ENCODE data around the gene CAMTA1. TPM values are rescaled to one million over a fixed set of nuclear protein-coding genes. Genes with fewer than 3 reads are reported as not detected.

The CAMTA1 gene
- total RNA-seq, 1 donor from 2014 or later, result 38.1 TPM

GRCh38 chr1:7346600-7347570 is 561.6 kb downstream of the CAMTA1 start:
- H3K27ac ChIP-seq (ENCODE audit: low read depth, low read length), result no peak overlapping the region

DNA sequence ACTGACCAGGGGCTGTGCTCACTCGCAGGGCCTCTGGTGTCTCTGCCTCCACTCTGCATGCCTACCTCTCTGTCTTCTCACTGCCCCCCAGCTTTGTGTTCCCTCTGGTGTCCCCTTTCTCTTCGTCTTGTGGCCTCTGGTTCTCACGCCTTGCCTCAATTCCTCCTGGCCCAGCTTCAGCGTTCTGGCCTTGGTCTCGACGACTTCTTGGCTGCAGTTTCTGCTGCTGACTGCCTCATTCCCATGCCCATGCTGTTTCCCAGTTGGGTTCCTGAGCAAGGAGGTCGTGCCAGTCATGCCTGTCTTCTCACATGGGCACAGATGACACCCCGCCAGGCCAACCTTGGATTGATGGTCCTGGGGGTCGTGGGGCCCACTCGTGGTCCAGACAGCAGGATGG is 562.8 kb downstream of the CAMTA1 start:
- Histone ChIP-seq H3K27me3 (ENCODE audit: control insufficient read depth in 3 of 3, insufficient read depth in 3 of 3, low read length in 3 of 3) (peaks cover 0 to 8% (median 5%) of the 10 kb centered on the region in 3 donors), H3K27ac (ENCODE audit: low read depth, low read length) (no peak overlapping the region), H3K36me3 (ENCODE audit: control insufficient read depth in 3 of 3, insufficient read depth in 3 of 3, low read length in 3 of 3) (no peaks in the 10 kb centered on the region), H3K4me3 (ENCODE audit: low read length in 3 of 3) (no peak overlapping the region), H3K9ac (ENCODE audit: low read depth in 1 of 3, low read length in 3 of 3) (no peak overlapping the region), H3K9me3 (ENCODE audit: control insufficient read depth in 3 of 3, low read length in 3 of 3) (no peaks in the 10 kb centered on the region), H3K4me1 (ENCODE audit: control insufficient read depth in 3 of 3, insufficient read depth in 3 of 3, low read length in 3 of 3) (peaks cover 0 to 6% (median 6%) of the 10 kb centered on the region in 3 donors)

More at GRCh38 chr1:7346600-7347570, 561.6 kb downstream of the CAMTA1 start:
- peaks cover 0 to 8% (median 5%) of the 10 kb centered on the region in 3 donors for H3K27me3 ChIP-seq (ENCODE audit: control insufficient read depth in 3 of 3, insufficient read depth in 3 of 3, low read length in 3 of 3)
- H3K36me3 ChIP-seq (ENCODE audit: control insufficient read depth in 3 of 3, insufficient read depth in 3 of 3, low read length in 3 of 3), result no peaks in the 10 kb centered on the region
- H3K4me1 ChIP-seq (ENCODE audit: control insufficient read depth in 3 of 3, insufficient read depth in 3 of 3, low read length in 3 of 3), result peaks cover 0 to 6% (median 3%) of the 10 kb centered on the region in 3 donors
- H3K9ac ChIP-seq (ENCODE audit: low read depth in 1 of 3, low read length in 3 of 3), result no peak overlapping the region
- no peaks in the 10 kb centered on the region for H3K9me3 ChIP-seq (ENCODE audit: control insufficient read depth in 3 of 3, low read length in 3 of 3)
- no peak overlapping the region for H3K4me3 ChIP-seq (ENCODE audit: low read length in 3 of 3)

DNA sequence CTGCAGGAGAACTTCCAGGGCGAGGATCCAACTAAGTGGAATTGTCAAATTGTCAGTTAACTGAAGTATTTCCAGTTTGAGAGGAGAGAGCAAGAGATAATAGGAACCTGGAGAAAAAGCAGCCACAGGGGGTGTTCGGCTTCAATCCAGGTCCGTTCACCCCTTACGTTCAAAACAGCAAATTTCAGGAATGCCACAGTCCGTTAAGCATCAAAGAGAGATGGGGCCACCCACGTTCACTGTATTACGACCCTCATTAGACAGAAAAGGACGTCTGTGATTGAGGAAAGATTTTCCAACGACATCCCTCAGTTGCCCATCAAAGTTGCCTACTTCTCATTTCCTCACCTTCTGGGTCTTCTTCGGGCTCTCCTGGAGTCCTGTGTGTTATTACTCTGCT is 563.3 kb downstream of the CAMTA1 start:
- no peak overlapping the region for H3K9ac ChIP-seq (ENCODE audit: low read depth in 1 of 3, low read length in 3 of 3)
- no peaks in the 10 kb centered on the region for H3K36me3 ChIP-seq (ENCODE audit: control insufficient read depth in 3 of 3, insufficient read depth in 3 of 3, low read length in 3 of 3)
- peaks cover 0 to 6% (median 6%) of the 10 kb centered on the region in 3 donors for H3K4me1 ChIP-seq (ENCODE audit: control insufficient read depth in 3 of 3, insufficient read depth in 3 of 3, low read length in 3 of 3)
- no peak overlapping the region for H3K4me3 ChIP-seq (ENCODE audit: low read length in 3 of 3)
- no peak overlapping the region for H3K27ac ChIP-seq (ENCODE audit: low read depth, low read length)
- no peaks in the 10 kb centered on the region for H3K9me3 ChIP-seq (ENCODE audit: control insufficient read depth in 3 of 3, low read length in 3 of 3)
- H3K27me3 ChIP-seq (ENCODE audit: control insufficient read depth in 3 of 3, insufficient read depth in 3 of 3, low read length in 3 of 3), result peaks cover 0 to 8% (median 5%) of the 10 kb centered on the region in 3 donors

DNA sequence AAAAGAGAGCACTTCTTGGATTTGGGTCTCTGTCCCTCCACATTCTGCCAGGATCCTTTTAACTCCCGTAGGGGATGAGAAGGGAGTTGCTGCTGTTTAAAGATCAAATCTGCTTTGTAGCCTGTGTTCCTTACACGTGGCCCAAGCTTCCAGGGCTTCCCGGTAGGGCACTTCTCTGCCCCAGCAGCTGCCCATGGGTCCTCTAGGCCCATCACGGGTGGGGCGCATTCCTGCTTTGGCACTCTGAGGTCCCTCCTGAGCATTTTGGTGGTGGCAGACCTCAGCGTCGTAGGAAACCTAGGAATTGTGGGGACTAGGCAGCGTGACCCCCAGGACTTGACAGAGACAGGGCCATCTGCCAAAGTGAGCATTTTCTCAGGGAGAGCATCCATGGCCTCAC is 565.5 kb downstream of the CAMTA1 start:
- no peak overlapping the region for H3K4me3 ChIP-seq (ENCODE audit: low read length in 3 of 3)
- no peak overlapping the region for H3K9ac ChIP-seq (ENCODE audit: low read depth in 1 of 3, low read length in 3 of 3)
- H3K36me3 ChIP-seq (ENCODE audit: control insufficient read depth in 3 of 3, insufficient read depth in 3 of 3, low read length in 3 of 3), result no peaks in the 10 kb centered on the region

DNA sequence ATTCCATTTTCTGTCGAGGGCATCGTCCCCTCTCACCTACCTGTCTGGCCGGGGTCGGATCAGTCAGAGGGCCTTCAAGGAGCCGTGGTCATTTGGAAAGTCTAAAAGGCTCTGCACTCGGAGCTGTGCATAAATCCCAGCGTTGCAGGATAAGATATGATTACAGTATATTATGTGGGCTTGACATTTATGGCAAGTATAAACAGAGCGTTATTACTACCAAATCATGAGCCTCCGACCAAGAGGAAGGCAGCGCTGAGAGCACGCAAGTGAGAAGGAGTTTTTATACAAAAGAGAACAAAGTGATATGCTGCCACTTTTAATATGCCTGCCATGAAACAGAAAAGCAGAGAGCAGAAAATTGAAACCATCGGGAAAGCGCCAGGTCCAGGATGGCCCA is 566.4 kb downstream of the CAMTA1 start:
- no peaks in the 10 kb centered on the region for H3K9me3 ChIP-seq (ENCODE audit: control insufficient read depth in 3 of 3, low read length in 3 of 3)

More for the DNA sequence above, 565.5 kb downstream of the CAMTA1 start:
- peaks cover 0 to 4% (median 4%) of the 10 kb centered on the region in 3 donors for H3K4me1 ChIP-seq (ENCODE audit: control insufficient read depth in 3 of 3, insufficient read depth in 3 of 3, low read length in 3 of 3)
- no peaks in the 10 kb centered on the region for H3K9me3 ChIP-seq (ENCODE audit: control insufficient read depth in 3 of 3, low read length in 3 of 3)
- H3K27me3 ChIP-seq (ENCODE audit: control insufficient read depth in 3 of 3, insufficient read depth in 3 of 3, low read length in 3 of 3), result peaks cover 0 to 8% (median 5%) of the 10 kb centered on the region in 3 donors
- H3K27ac ChIP-seq (ENCODE audit: low read depth, low read length), result no peak overlapping the region

DNA sequence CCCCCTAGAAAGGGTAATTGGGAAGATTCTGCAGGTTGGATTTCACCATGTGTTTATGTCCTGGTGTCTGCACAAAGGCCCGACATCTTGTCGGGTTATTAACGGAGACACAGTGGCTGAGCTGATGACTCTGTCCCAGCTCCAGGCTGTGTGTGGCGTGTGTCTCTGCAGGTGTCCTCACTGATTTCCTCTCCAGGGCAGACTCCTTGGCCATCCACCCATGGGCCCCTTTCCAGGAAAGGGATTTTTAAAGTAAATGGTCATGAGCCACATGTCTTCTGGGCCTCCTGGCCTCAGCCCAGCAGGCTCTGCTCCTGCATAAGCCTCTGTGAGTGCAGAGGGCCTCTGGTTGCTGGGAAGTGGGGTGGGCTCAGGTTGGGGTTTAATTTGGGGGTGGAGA is 567.1 kb downstream of the CAMTA1 start:
- Histone ChIP-seq H3K27ac (ENCODE audit: low read depth, low read length) (no peak overlapping the region), H3K4me3 (ENCODE audit: low read length in 3 of 3) (no peak overlapping the region), H3K27me3 (ENCODE audit: control insufficient read depth in 3 of 3, insufficient read depth in 3 of 3, low read length in 3 of 3) (peaks cover 0 to 8% (median 5%) of the 10 kb centered on the region in 3 donors), H3K9me3 (ENCODE audit: control insufficient read depth in 3 of 3, low read length in 3 of 3) (no peaks in the 10 kb centered on the region), H3K9ac (ENCODE audit: low read depth in 1 of 3, low read length in 3 of 3) (no peak overlapping the region), H3K4me1 (ENCODE audit: control insufficient read depth in 3 of 3, insufficient read depth in 3 of 3, low read length in 3 of 3) (peaks cover 0 to 2% (median 0%) of the 10 kb centered on the region in 3 donors), H3K36me3 (ENCODE audit: control insufficient read depth in 3 of 3, insufficient read depth in 3 of 3, low read length in 3 of 3) (no peaks in the 10 kb centered on the region)

More for the DNA sequence above, 566.4 kb downstream of the CAMTA1 start:
- Histone ChIP-seq H3K27me3 (ENCODE audit: control insufficient read depth in 3 of 3, insufficient read depth in 3 of 3, low read length in 3 of 3) (peaks cover 0 to 8% (median 5%) of the 10 kb centered on the region in 3 donors), H3K36me3 (ENCODE audit: control insufficient read depth in 3 of 3, insufficient read depth in 3 of 3, low read length in 3 of 3) (no peaks in the 10 kb centered on the region), H3K27ac (ENCODE audit: low read depth, low read length) (no peak overlapping the region), H3K9ac (ENCODE audit: low read depth in 1 of 3, low read length in 3 of 3) (no peak overlapping the region), H3K4me3 (ENCODE audit: low read length in 3 of 3) (no peak overlapping the region), H3K4me1 (ENCODE audit: control insufficient read depth in 3 of 3, insufficient read depth in 3 of 3, low read length in 3 of 3) (peaks cover 0 to 2% (median 0%) of the 10 kb centered on the region in 3 donors)

GRCh38 chr1:7352974-7353373 is 567.7 kb downstream of the CAMTA1 start:
- no peak overlapping the region for H3K27ac ChIP-seq (ENCODE audit: low read depth, low read length)
- no peaks in the 10 kb centered on the region for H3K9me3 ChIP-seq (ENCODE audit: control insufficient read depth in 3 of 3, low read length in 3 of 3)
- H3K27me3 ChIP-seq (ENCODE audit: control insufficient read depth in 3 of 3, insufficient read depth in 3 of 3, low read length in 3 of 3), result peaks cover 0 to 8% (median 5%) of the 10 kb centered on the region in 3 donors
- peaks cover 0 to 2% (median 0%) of the 10 kb centered on the region in 3 donors for H3K4me1 ChIP-seq (ENCODE audit: control insufficient read depth in 3 of 3, insufficient read depth in 3 of 3, low read length in 3 of 3)
- no peak overlapping the region for H3K9ac ChIP-seq (ENCODE audit: low read depth in 1 of 3, low read length in 3 of 3)
- no peaks in the 10 kb centered on the region for H3K36me3 ChIP-seq (ENCODE audit: control insufficient read depth in 3 of 3, insufficient read depth in 3 of 3, low read length in 3 of 3)
- no peak overlapping the region for H3K4me3 ChIP-seq (ENCODE audit: low read length in 3 of 3)

- Histone ChIP-seq H3K4me3 (ENCODE audit: low read length in 3 of 3) (no peak overlapping the region), H3K27ac (ENCODE audit: low read depth, low read length) (no peak overlapping the region), H3K27me3 (ENCODE audit: control insufficient read depth in 3 of 3, insufficient read depth in 3 of 3, low read length in 3 of 3) (peaks cover 0 to 8% (median 4%) of the 10 kb centered on the region in 3 donors), H3K9me3 (ENCODE audit: control insufficient read depth in 3 of 3, low read length in 3 of 3) (no peaks in the 10 kb centered on the region), H3K4me1 (ENCODE audit: control insufficient read depth in 3 of 3, insufficient read depth in 3 of 3, low read length in 3 of 3) (peaks cover 0 to 2% (median 0%) of the 10 kb centered on the region in 3 donors), H3K36me3 (ENCODE audit: control insufficient read depth in 3 of 3, insufficient read depth in 3 of 3, low read length in 3 of 3) (no peaks in the 10 kb centered on the region), H3K9ac (ENCODE audit: low read depth in 1 of 3, low read length in 3 of 3) (no peak overlapping the region)
Observed at GRCh38 chr1:7355646-7356045, 570.4 kb downstream of the CAMTA1 start.

DNA sequence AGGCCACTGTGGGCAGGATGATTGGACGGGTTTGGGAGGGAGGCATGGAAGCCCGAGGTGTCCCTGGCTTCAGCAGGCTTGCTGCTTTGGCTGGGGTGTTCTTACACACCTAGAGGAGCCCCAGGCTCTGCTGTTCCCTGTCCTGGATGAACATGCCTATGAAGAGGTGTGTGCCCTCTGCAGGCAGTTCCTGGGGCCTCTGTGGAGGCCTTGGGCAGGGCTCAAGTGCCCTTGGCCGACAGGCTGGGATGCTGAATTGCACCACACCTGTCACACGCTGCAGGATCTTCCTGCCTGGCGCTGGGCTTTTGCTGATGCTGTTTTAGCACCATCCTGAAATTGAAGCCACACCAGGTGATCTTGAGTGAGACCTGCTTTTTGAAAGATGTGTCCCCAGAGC is 570.8 kb downstream of the CAMTA1 start:
- Histone ChIP-seq H3K9ac (ENCODE audit: low read depth in 1 of 3, low read length in 3 of 3) (no peak overlapping the region), H3K36me3 (ENCODE audit: control insufficient read depth in 3 of 3, insufficient read depth in 3 of 3, low read length in 3 of 3) (no peaks in the 10 kb centered on the region), H3K27me3 (ENCODE audit: control insufficient read depth in 3 of 3, insufficient read depth in 3 of 3, low read length in 3 of 3) (peaks cover 0 to 4% (median 4%) of the 10 kb centered on the region in 3 donors), H3K9me3 (ENCODE audit: control insufficient read depth in 3 of 3, low read length in 3 of 3) (no peaks in the 10 kb centered on the region), H3K4me3 (ENCODE audit: low read length in 3 of 3) (no peak overlapping the region), H3K4me1 (ENCODE audit: control insufficient read depth in 3 of 3, insufficient read depth in 3 of 3, low read length in 3 of 3) (peaks cover 0 to 2% (median 0%) of the 10 kb centered on the region in 3 donors), H3K27ac (ENCODE audit: low read depth, low read length) (no peak overlapping the region)

DNA sequence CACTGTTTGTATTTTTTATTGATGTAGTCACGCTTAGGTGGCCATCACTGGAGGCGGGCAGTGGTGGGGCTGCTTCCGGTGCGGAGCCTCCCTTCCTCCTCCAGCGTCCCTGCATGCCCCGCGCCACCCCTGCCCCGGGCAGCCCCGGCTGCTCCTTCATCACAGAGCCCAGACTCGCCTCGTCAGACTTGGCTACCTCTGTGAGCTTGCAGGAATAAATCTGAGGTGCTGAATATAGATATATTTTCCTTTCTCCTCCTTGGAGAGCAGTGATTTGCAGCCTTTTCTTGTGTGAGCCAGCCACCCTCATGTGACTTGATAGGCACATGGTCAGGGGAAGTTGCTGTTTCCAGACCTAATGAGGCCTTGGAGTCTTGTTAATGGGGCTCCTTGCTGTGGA is 573.2 kb downstream of the CAMTA1 start:
- H3K4me3 ChIP-seq (ENCODE audit: low read length in 3 of 3), result no peak overlapping the region
- peaks cover 0 to 4% (median 0%) of the 10 kb centered on the region in 3 donors for H3K27me3 ChIP-seq (ENCODE audit: control insufficient read depth in 3 of 3, insufficient read depth in 3 of 3, low read length in 3 of 3)
- H3K9me3 ChIP-seq (ENCODE audit: control insufficient read depth in 3 of 3, low read length in 3 of 3), result no peaks in the 10 kb centered on the region
- H3K9ac ChIP-seq (ENCODE audit: low read depth in 1 of 3, low read length in 3 of 3), result no peak overlapping the region
- peaks cover 2 to 10% (median 9%) of the 10 kb centered on the region in 3 donors for H3K4me1 ChIP-seq (ENCODE audit: control insufficient read depth in 3 of 3, insufficient read depth in 3 of 3, low read length in 3 of 3)
- H3K27ac ChIP-seq (ENCODE audit: low read depth, low read length), result no peak overlapping the region
- H3K36me3 ChIP-seq (ENCODE audit: control insufficient read depth in 3 of 3, insufficient read depth in 3 of 3, low read length in 3 of 3), result no peaks in the 10 kb centered on the region
